ENCODE measurements around the gene CAB39L.

The CAB39L gene

GRCh38 chr13:49320975-49321374, 122.9 kb downstream of the CAB39L start:
- no peak for TF ChIP-seq CTCF (IDR thresholded peaks at IDR 0.05; ENCODE audit: control insufficient read depth, extremely low read depth, insufficient read depth)
- DNase-seq (ENCODE audit: low read depth): no peak
- no peak overlapping the region for H3K4me3 ChIP-seq (ENCODE audit: low read depth, low read length)

GRCh38 chr13:49319951-49320350, 123.9 kb downstream of the CAB39L start:
- H3K4me3 ChIP-seq (ENCODE audit: low read depth, low read length): no peak overlapping the region
- DNase-seq (ENCODE audit: low read depth): no peak
- TF ChIP-seq CTCF (IDR thresholded peaks at IDR 0.05; ENCODE audit: control insufficient read depth, extremely low read depth, insufficient read depth): no peak

GRCh38 chr13:49319551-49319950, 124.3 kb downstream of the CAB39L start:
- no peak for TF ChIP-seq CTCF (IDR thresholded peaks at IDR 0.05; ENCODE audit: control insufficient read depth, extremely low read depth, insufficient read depth)
- H3K4me3 ChIP-seq (ENCODE audit: low read depth, low read length): no peak overlapping the region
- no peak for DNase-seq (ENCODE audit: low read depth)

GRCh38 chr13:49315756-49316482, 127.9 kb downstream of the CAB39L start:
- TF ChIP-seq CTCF (IDR thresholded peaks at IDR 0.05; ENCODE audit: control insufficient read depth, extremely low read depth, insufficient read depth): no peak
- no peak for DNase-seq (ENCODE audit: low read depth)
- H3K4me3 ChIP-seq (ENCODE audit: low read depth, low read length): no peak overlapping the region

- no peak overlapping the region for H3K4me3 ChIP-seq (ENCODE audit: low read depth, low read length)
- TF ChIP-seq CTCF (IDR thresholded peaks at IDR 0.05; ENCODE audit: control insufficient read depth, extremely low read depth, insufficient read depth): no peak
- no peak for DNase-seq (ENCODE audit: low read depth)
Measured at GRCh38 chr13:49315036-49315565, 128.8 kb downstream of the CAB39L start.

GRCh38 chr13:49314344-49314882, 129.5 kb downstream of the CAB39L start:
- DNase-seq (ENCODE audit: low read depth): no peak
- no peak overlapping the region for H3K4me3 ChIP-seq (ENCODE audit: low read depth, low read length)
- TF ChIP-seq CTCF (IDR thresholded peaks at IDR 0.05; ENCODE audit: control insufficient read depth, extremely low read depth, insufficient read depth): no peak
